Effector memory CD4-positive, alpha-beta T cell (primary cell): ENCODE data around the gene CA6.
"Not testable (repeated sequence)": the region's sequence is repeated elsewhere in the genome, so short reads cannot be mapped to it uniquely, and the experiment has no call there.

Experiments
- DNase-seq, 3 donors: peaks; one replicate each; pipeline ENCODE4 v3.0.0-alpha.2; 2020
- H3K27ac ChIP-seq: 2 replicates; pipeline ENCODE4 v1.7.0; 2013; ENCODE audit warnings: mild to moderate bottlenecking, low read length, moderate library complexity; ENCODE audit not compliant: insufficient read depth, poor library complexity, severe bottlenecking
- H3K27me3 ChIP-seq: replicated peaks from 2 replicates; pipeline ENCODE4 v1.7.0; 2013; ENCODE audit warnings: mild to moderate bottlenecking, low read length; ENCODE audit not compliant: insufficient read depth, control insufficient read depth, poor library complexity, severe bottlenecking
- H3K36me3 ChIP-seq: 2 replicates; pipeline ENCODE4 v1.7.0; 2013; ENCODE audit warnings: mild to moderate bottlenecking, low read length, moderate library complexity; ENCODE audit not compliant: control insufficient read depth, insufficient read depth
- H3K4me1 ChIP-seq: 2 replicates; pipeline ENCODE4 v1.7.0; 2013; ENCODE audit warnings: low read length, mild to moderate bottlenecking; ENCODE audit not compliant: control insufficient read depth, insufficient read depth, poor library complexity, severe bottlenecking
- H3K4me3 ChIP-seq: 2 replicates; pipeline ENCODE4 v1.7.0; 2013; ENCODE audit warnings: low read length, low read depth, mild to moderate bottlenecking; ENCODE audit not compliant: insufficient read depth, poor library complexity, severe bottlenecking
- H3K9me3 ChIP-seq: 2 replicates; pipeline ENCODE4 v1.7.0; 2013; ENCODE audit warnings: mild to moderate bottlenecking, low read length, moderate library complexity; ENCODE audit not compliant: control insufficient read depth

The CA6 gene

GRCh38 chr1:9013819-9014218, 68.2 kb downstream of the CA6 start:
- Histone ChIP-seq H3K4me1 (no peaks in the 10 kb centered on the region), H3K36me3 (no peaks in the 10 kb centered on the region), H3K4me3 (no peak overlapping the region), H3K9me3 (no peaks in the 10 kb centered on the region), H3K27ac (no peak overlapping the region), H3K27me3 (no peaks in the 10 kb centered on the region)
- no peak for DNase-seq

- H3K27me3 ChIP-seq = no peaks in the 10 kb centered on the region
- no peak overlapping the region for H3K27ac ChIP-seq
- no peak overlapping the region for H3K4me3 ChIP-seq
- DNase-seq = no peak
- H3K36me3 ChIP-seq = no peaks in the 10 kb centered on the region
- no peaks in the 10 kb centered on the region for H3K4me1 ChIP-seq
- no peaks in the 10 kb centered on the region for H3K9me3 ChIP-seq
Measured at GRCh38 chr1:9014475-9015375, 69.1 kb downstream of the CA6 start.

GRCh38 chr1:9016455-9016854, 70.8 kb downstream of the CA6 start:
- Histone ChIP-seq H3K36me3 (no peaks in the 10 kb centered on the region), H3K4me3 (no peak overlapping the region), H3K27ac (no peak overlapping the region), H3K27me3 (no peaks in the 10 kb centered on the region), H3K4me1 (no peaks in the 10 kb centered on the region), H3K9me3 (no peaks in the 10 kb centered on the region)
- DNase-seq = no peak

- Histone ChIP-seq H3K4me3 (no peak overlapping the region), H3K27me3 (no peaks in the 10 kb centered on the region), H3K36me3 (no peaks in the 10 kb centered on the region), H3K27ac (no peak overlapping the region), H3K4me1 (no peaks in the 10 kb centered on the region), H3K9me3 (no peaks in the 10 kb centered on the region)
- DNase-seq = no peak
Measured at GRCh38 chr1:9018333-9018732, 72.7 kb downstream of the CA6 start.

- H3K4me1 ChIP-seq = no peaks in the 10 kb centered on the region
- H3K27ac ChIP-seq = no peak overlapping the region
- H3K36me3 ChIP-seq = no peaks in the 10 kb centered on the region
- no peak for DNase-seq
- no peaks in the 10 kb centered on the region for H3K27me3 ChIP-seq
- H3K4me3 ChIP-seq = no peak overlapping the region
- H3K9me3 ChIP-seq = no peaks in the 10 kb centered on the region
Measured at GRCh38 chr1:9019896-9020295, 74.2 kb downstream of the CA6 start.

GRCh38 chr1:9020305-9020704, 74.6 kb downstream of the CA6 start:
- no peak overlapping the region for H3K4me3 ChIP-seq
- no peaks in the 10 kb centered on the region for H3K4me1 ChIP-seq
- no peak for DNase-seq
- no peaks in the 10 kb centered on the region for H3K27me3 ChIP-seq
- no peaks in the 10 kb centered on the region for H3K36me3 ChIP-seq
- H3K27ac ChIP-seq = no peak overlapping the region
- no peaks in the 10 kb centered on the region for H3K9me3 ChIP-seq

- not testable (repeated sequence) for H3K27me3 ChIP-seq, H3K9me3 ChIP-seq, DNase-seq, H3K4me3 ChIP-seq, H3K27ac ChIP-seq, H3K36me3 ChIP-seq, H3K4me1 ChIP-seq
Measured at GRCh38 chr1:9022026-9022738, 76.5 kb downstream of the CA6 start.

- Histone ChIP-seq H3K27me3 (no peaks in the 10 kb centered on the region), H3K36me3 (no peaks in the 10 kb centered on the region), H3K27ac (no peak overlapping the region), H3K4me1 (no peaks in the 10 kb centered on the region), H3K9me3 (no peaks in the 10 kb centered on the region), H3K4me3 (no peak overlapping the region)
- no peak for DNase-seq
Measured at GRCh38 chr1:9022773-9023172, 77.1 kb downstream of the CA6 start.
